HG03565 (cell line): ENCODE data around the gene EYS.
"Not testable (repeated sequence)": the region's sequence is repeated elsewhere in the genome, so short reads cannot be mapped to it uniquely, and the experiment has no call there.

ENCODE experiments used
- ATAC-seq: cut with Tn5 transposase; IDR thresholded peaks from one replicate; pipeline ENCODE4 v1.9.1; 2021; ENCODE audit warnings: mild to moderate bottlenecking, moderate library complexity; ENCODE audit not compliant: unreplicated experiment

Gene EYS

GRCh38 chr6:65113581-65113980 lies 593.4 kb downstream of the EYS start:
- ATAC-seq, result no peak

GRCh38 chr6:65112435-65112834 lies 594.6 kb downstream of the EYS start:
- no peak for ATAC-seq

- ATAC-seq, result no peak
Measured at GRCh38 chr6:65110031-65110430, 597.0 kb downstream of the EYS start.

GRCh38 chr6:65098349-65098748 lies 608.7 kb downstream of the EYS start:
- no peak for ATAC-seq

GRCh38 chr6:65091561-65091960 lies 615.5 kb downstream of the EYS start:
- no peak for ATAC-seq

- no peak for ATAC-seq
Measured at GRCh38 chr6:65088575-65088974, 618.5 kb downstream of the EYS start.

GRCh38 chr6:65081756-65082155 lies 625.3 kb downstream of the EYS start:
- no peak for ATAC-seq

- ATAC-seq, result no peak
Measured at GRCh38 chr6:65075705-65076230, 631.3 kb downstream of the EYS start.

- ATAC-seq, result no peak
Measured at GRCh38 chr6:65072500-65072899, 634.5 kb downstream of the EYS start.

GRCh38 chr6:65071480-65071879 lies 635.5 kb downstream of the EYS start:
- ATAC-seq, result no peak

- ATAC-seq, result no peak
Measured at GRCh38 chr6:65064844-65065243, 642.2 kb downstream of the EYS start.

- ATAC-seq, result no peak
Measured at GRCh38 chr6:65059568-65059967, 647.5 kb downstream of the EYS start.

- ATAC-seq, result no peak
Measured at GRCh38 chr6:65055545-65055944, 651.5 kb downstream of the EYS start.

- ATAC-seq, result no peak
Measured at GRCh38 chr6:65052626-65053025, 654.4 kb downstream of the EYS start.

GRCh38 chr6:65045801-65046200 lies 661.2 kb downstream of the EYS start:
- ATAC-seq, result no peak

GRCh38 chr6:65014006-65014405 lies 693.0 kb downstream of the EYS start:
- ATAC-seq, result no peak

- ATAC-seq, result no peak
Measured at GRCh38 chr6:65006788-65007187, 700.2 kb downstream of the EYS start.

- ATAC-seq, result no peak
Measured at GRCh38 chr6:65004283-65004682, 702.7 kb downstream of the EYS start.

GRCh38 chr6:65002882-65003281 lies 704.1 kb downstream of the EYS start:
- ATAC-seq, result not testable (repeated sequence)

- no peak for ATAC-seq
Measured at GRCh38 chr6:65000815-65001214, 706.2 kb downstream of the EYS start.

GRCh38 chr6:64998204-64998603 lies 708.8 kb downstream of the EYS start:
- ATAC-seq, result no peak

GRCh38 chr6:64996301-64996700 lies 710.7 kb downstream of the EYS start:
- ATAC-seq, result no peak

GRCh38 chr6:64990652-64991304 lies 716.2 kb downstream of the EYS start:
- ATAC-seq, result no peak
